Activated CD4-positive, alpha-beta T cell treated with anti-CD3 and anti-CD28 coated beads, Interleukin-2, amount 50 U/mL, for 48 hours (primary cell): ENCODE data around the gene SLC24A5.
A peak's percentile ranks its signal among the peaks of the same experiment; 100 is the strongest.

Source experiments
- DNase-seq, 2 experiments: peaks; one replicate each; pipeline ENCODE4 v3.0.0-alpha.2; 2020

Gene SLC24A5

DNA sequence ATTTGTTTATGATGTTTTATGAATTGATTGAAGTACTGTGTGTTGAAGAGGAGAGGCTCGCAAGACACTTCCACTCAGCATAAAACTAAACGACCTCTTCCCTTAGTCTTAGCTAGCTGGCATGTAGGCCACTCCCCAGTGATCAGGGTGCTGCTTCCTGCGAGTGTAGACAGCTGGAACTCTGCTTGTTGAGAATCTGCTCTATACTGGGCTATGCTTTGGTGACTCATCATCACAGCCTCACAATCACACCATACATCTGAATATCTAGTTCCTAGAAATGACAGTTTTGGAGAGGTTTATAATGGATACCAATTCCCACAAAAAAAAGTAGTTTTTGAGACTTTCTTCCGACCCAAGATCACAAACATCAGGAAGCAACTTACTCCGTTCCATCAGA is 1.5 kb upstream of the SLC24A5 start:
- DNase-seq = no peak

DNA sequence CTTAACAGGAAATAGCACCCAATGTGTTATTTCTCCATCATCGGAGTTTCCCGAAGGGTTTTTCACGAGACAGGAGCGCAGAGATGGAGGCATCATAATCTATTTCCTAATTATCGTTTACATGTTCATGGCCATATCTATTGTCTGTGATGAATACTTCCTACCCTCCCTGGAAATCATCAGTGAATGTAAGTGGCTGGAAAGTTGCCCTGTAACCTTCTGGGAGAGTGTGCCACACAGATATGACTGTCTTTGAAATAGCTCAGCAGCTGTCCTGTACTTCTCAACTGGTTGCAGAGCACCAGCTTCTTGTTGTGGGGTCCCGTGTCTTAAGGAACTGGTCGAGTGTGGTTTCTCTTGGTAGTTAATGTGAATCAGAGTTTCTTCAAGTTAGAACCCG is 1.1 kb downstream of the SLC24A5 start:
- no peak for DNase-seq

DNA sequence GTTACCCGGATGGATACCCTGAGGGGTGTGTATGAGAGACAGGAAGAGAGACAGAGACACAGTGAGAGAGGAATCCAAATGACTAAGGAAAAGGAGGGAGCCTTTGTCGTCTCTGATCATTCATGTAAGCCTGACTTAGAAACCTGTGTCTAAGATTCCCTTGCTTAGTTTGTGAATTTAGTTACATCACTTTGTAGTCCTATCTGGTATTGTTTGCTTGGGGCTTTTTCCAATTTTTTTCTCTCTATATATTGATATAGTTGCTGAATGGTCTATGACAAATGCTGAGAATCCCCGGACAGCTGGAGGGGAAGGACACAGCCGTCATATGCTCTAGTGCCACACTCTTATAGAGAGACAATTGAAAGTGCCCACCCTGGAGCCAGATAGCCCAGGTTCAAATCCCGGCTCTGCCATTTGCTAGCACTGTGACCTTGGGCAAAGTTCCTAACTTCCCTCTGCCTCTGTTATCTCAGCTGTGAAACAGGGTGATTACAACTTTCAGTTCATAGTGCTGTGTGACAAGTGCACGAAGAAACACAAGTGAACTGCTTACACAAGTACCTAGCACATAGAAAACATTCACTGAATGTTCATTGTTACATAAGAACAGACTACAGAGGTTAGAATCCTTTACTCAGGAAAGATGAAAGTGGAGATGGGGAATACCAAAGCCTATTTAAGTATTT is 6.0 kb downstream of the SLC24A5 start:
- DNase-seq = no peak

DNA sequence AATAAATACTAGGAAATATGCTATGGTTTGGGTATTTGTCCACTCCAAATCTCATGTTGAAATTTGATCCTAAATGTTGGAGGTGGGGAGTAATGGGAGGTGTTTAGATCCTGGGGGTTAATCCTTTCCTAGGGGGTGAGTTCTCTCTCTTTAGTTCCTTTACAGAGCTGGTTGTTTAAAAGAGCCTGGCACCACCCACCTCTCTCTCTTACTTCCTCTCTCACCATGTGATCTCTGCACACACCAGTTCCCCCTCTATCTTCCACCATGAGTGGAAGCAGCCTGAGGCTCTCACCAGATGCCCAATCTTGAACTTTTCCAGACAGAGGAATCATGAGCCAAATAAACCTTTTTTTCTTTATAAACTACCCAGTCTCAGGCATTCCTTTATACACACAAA is 10.5 kb downstream of the SLC24A5 start:
- DNase-seq = no peak

DNA sequence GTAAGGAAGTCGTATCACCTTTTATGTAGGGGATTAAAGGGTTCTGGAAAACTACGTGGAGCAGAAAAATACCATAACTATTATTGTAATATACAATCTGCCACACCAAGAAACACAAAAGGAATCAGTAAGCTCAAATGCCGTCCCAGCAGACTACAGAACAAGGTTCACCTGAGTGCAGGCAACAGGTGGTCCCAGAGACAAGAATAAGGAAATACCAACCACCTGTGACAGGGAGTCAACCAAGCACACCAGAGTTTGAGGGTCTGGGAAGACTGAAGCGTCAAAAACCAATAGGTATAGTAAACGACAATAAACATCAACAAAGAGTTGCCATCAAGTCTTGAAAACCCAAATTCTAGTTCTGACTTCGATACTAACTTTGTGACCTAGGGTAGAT is 12.1 kb downstream of the SLC24A5 start:
- DNase-seq = no peak

DNA sequence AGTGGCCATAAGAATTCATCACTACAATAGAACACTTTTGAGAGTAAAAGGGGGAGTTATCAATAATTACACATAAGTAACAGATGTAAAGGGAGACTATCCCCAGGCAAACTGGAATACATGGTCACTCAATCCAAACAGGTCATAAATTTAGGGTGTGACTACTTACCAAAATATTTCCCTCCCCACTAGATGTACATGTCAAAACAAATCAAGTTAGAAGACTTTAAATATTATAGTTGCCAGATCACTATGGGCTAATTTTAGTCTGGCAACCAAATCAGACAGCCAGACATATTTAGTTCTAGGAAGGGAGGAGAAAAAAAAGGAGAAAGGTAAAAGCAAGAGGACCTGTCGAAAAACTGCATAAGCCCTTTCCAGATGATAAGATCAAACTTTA is 23.1 kb downstream of the SLC24A5 start:
- DNase-seq = no peak

DNA sequence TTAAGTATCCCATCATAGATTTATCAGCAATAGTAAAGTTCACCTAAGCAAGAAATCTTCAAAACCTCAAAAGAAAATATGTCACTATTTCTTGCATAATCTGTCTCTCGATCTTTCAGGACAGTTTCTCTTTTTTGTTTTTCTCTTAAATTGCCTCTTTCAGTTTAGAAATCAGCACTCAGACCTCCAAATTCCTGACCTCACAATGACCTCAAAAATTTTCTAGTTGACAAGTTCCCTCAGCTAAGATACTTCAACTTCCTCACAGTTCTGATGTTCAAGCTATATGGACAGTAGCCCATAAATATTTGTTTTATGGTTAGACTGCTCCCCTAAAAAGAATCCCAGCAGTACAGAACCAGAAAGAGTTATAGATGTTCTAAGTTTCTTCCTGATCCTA is 24.1 kb downstream of the SLC24A5 start:
- DNase-seq = no peak

DNA sequence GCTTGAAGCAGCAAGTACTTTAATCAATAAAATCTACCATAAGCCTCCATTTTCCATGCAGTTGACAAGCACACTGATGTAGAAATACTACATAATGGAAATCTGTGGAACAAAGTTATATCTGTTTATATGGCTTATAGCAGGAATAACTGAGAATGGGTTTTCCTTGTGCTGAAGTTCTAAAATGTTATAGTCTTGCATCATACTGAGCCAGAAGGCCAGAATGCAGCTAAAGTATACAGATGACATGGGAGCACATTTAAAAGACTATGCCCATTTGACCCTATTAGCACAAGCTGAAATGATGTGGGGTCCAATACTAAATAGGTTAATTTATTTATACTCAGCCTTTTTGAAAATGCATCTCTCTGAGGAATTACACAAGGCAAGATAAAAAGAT is 25.1 kb downstream of the SLC24A5 start:
- no peak for DNase-seq

DNA sequence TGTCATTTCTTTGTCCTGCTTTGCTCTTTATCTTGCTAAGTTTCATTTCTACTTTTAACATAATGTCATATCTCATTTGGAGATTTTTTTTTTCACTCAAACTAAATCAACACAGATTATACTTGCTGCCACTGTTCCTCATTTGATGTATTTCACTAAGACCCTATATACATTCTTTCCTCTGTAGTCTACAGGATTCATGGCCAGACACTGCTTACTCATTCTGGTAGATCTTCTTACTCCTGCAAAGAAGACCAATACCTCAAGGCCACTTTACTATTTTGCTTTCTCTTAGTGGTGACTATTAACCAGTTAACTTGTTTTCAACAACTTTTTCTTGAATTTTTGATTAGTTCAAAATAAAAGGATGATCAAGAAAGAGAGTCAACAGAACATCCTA is 26.6 kb downstream of the SLC24A5 start:
- no peak for DNase-seq

DNA sequence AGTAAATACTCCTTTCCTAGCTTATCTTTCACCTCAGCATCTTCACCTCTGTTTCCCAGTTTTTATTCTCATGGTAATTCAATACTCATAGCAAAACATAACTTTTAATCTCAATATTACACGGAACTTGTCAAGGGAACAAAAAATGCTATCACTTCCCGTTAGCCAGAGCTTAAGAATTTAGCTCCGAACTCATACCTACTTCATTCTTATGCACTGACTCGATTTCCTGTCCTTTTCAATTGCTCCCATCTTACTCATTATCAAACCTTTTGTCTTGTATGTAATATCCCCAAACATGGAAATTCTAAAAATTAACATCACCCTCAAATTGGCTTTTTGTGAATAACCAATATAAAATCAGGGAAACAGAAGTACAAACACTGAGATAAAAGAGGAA is 29.1 kb downstream of the SLC24A5 start:
- DNase-seq = no peak

DNA sequence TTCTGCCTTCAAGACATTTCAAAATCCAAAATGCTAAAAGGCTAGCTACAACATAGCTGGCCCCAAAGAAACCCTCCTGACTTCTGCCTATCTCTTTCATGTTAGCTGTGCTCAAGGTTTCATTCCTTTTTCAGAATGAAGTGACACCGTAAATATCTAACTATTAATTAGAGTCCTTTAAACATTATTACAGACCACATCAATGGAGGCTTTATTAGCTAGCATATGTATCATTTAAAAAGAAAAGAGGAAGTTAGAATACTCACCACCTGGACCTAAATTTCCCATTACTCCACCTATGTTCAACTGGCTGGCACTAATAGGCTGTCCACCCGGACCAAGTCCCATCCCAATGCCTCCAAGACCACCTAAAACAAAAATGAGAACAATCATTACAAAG is 32.7 kb downstream of the SLC24A5 start:
- no peak for DNase-seq

DNA sequence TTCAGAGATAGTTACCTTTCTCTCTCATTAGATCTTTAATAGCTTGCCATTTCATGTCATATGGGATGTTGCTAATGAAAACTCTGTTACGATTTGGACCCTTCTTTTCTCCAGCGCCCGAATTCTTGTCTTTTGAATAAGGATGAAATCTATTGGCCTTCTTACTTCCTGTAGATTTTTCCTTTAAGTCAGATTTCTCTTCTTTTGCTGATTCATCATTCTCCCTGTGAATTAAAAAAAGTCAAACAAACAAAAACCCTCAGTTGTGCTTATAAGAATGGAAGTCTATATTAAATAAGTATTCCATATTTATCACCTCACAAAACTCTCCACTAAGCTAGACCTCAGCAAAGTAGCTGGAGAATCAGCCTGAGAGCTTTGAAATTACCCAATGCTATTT is 47.8 kb downstream of the SLC24A5 start:
- no peak for DNase-seq

DNA sequence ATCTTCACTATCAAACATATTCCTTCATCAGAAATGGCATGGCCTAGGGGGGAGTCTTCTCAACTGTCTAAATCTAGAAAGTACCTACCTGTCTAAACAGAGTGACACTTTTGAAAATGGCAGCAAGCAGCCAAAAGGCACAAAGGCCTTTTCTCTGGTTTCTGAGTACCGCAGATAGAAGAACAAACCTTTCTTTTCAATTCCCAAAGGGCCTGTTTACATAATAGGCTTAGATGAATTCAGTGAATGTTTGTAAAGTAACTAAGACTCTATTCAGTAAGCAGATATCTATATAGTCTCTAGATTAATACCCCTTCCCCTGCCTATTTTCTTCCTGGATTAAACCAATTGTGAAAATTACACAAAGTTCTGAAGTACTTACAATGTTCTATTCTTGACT is 50.2 kb downstream of the SLC24A5 start:
- DNase-seq = no peak

DNA sequence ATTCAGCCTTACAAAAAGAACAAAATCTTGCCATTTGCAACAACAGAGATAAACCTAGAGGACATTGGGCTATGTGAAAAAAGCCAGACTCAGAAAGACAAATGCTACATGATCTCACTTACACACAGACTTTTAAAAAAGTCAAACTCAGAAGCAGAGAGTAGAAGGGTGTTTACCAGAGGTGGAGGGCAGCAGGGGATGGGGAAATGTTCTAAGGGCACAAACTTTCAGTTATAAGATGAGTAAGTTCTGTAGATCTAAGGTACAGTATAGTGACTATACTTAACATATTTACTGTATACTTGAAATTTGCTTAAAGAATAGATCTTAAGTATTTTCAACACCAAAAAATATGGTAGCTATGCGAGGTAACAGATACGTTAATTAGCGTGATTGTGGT is 54.3 kb downstream of the SLC24A5 start:
- DNase-seq = no peak

DNA sequence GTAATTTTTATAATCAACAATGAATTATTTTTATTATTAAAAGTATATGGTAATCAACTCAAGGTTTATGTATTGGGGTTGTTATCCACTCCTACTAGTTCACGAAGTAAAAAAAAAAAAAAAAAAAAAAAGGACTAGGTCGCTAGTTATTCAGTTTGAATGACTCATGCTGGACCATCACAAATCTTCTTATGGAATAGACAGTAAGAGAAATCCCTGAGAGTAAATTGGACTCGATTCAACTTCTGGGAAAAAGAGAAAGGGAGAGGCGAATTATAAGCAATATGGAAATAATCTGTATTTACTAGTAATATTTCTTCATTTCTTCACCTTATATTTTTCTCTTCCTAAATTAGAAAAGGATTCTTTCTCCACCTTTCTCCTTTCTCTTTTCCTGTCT is 55.3 kb downstream of the SLC24A5 start:
- DNase-seq = no peak

DNA sequence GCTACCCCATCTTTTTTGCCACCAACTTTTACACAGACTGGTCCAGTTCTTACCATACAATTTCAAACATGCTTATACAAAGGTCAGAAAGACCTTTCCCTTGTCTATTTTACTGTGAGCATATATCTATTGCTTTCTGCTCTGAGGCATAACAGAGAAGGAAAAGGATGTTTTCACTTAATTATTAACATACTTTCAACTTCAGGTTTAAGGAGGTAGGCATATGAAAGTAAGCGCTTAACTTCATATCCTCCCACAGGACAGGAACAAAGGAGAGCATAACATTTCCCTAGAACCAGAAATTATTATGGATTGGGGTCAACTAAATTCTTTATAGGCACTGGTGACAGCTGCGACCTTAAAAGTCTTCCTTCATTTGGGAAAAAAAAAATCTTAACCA is 56.2 kb downstream of the SLC24A5 start:
- no peak for DNase-seq

DNA sequence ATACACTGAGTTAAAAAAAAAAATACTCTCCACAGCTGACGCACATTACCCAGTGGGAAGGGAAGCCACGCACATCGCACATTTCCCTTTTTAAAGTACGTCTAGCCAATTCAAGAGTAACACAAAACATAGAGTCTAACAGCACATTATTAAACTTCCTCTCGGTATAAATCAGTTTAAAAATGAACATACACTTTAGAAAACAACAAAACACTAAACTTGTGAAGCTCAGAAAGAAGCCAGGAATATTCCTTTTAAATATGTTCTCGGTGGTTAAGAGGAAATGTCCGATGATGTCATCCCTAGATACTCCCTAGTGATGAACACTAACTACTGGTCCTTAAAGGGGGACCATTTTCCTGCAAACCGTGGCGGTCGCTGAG is 56.6 kb downstream of the SLC24A5 start:
- DNase-seq = peak in 1 of 2 experiments; percentile 4

DNA sequence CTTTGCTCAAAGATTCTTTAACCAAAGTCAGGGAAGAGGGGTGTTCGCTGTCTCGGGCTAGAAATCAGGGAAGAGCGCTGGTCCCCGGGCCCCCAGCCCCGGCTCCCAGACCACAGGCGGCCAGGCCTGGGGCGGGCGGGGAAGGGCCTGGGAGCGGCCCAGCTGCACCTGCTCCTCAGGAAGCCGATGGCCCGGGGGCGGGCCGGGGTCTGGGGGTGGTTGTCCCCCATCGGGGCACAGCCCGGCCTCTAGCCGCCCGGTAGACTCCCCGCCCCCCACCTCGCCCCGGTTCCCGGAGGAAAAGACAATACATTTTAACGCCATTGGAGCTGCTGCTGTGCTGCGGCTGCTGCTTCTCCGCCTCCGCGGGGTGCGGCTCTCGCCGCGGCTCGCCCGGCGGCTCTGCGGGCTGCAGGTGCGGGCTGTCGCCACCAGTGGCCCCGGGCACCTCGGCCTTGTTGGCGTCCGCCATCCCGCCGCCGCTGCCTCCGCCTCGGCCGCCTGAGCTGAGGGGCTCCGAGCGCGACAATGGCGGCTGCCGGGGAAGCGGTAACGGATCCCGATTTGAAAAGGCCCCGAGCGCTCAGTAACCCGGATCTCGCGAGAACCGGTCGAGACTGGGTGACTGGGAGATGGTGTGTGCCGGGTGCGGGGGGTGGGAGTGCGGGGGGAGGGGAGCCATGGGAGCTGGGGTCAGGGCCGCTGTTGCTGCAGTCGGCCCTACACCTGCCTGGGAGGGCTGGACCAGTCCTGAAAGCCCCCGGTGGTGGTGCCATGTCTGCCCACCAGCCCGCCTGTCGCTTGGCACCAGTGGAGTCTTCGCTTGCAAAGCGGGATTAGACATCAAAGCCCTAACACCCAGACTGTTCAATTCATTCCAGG is 57.2 kb downstream of the SLC24A5 start, which contains the start of gene MYEF2:
Gene MYEF2 (minus strand): TSS at position 530 of the 882 bp plus-strand sequence. CDS start 58 bp downstream, at position 472.
- peak; percentile 73 for DNase-seq

DNA sequence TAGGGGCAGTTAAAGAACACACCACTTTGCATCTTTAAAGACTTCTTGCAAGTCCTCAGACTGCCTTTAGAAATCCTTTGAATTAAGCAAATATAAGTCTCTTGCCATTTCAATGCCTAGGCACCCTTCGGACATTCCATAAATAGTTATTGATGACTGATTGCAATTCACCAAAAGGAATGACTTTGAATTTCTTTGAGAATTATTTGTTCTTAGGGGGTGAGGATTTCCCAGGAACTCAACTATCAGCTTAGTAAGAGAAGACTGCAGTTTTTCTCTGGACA is 57.8 kb downstream of the SLC24A5 start:
- DNase-seq = no peak

DNA sequence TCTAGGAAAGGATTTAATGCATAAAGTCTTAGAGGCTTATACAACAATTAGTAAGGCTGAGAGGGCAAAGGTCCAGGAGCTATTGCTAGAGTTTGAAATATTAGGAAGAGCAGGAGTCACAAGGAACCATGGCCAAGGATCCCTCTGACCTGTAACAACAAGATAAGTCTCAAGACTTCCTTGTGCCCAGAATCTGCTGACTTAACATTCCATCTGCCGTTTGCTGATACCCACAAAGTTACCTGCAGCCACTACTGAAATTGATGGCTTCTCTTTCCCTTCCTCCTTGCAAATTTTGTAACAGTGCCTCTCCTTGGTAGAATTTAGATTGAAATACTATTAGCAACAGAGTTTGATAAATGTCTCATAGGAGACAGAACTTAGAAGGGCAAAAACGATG is 62.0 kb downstream of the SLC24A5 start:
- DNase-seq = no peak

DNA sequence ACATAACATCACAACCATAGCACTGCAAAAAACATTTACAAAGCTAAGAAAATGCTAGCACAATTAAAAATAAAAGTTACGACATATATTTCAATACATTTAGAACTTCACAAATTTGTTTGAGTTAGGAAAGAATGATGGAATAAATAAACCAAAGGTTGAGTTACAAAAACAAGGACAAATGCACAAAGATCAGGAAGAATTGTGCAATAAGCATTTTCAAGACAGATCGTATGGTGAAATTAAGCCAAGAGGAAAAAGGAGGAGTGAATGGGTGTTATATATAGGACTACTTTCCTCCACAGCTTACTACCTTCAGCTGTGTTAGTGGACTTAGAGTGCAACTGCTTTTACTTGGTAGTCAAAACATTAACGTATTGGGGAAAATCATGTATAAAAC is 64.7 kb downstream of the SLC24A5 start:
- DNase-seq = no peak

DNA sequence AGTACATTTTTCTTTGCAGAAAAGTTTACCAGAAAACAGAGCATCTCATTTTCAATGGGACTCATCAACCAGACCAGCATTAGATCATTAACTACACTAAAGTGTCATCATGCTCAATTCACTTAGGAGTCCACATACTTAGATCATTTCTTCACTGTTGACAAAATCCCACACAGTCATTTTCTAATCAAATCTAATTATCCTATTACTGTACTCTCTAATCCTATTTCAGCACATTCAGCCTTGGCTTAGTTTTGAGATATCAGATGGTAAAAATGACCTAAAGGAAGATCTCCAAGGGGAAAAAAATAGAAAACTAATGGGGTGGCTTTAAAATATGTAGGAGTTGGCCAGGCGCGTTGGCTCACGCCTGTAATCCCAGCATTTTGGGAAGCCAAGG is 65.5 kb downstream of the SLC24A5 start:
- no peak for DNase-seq

DNA sequence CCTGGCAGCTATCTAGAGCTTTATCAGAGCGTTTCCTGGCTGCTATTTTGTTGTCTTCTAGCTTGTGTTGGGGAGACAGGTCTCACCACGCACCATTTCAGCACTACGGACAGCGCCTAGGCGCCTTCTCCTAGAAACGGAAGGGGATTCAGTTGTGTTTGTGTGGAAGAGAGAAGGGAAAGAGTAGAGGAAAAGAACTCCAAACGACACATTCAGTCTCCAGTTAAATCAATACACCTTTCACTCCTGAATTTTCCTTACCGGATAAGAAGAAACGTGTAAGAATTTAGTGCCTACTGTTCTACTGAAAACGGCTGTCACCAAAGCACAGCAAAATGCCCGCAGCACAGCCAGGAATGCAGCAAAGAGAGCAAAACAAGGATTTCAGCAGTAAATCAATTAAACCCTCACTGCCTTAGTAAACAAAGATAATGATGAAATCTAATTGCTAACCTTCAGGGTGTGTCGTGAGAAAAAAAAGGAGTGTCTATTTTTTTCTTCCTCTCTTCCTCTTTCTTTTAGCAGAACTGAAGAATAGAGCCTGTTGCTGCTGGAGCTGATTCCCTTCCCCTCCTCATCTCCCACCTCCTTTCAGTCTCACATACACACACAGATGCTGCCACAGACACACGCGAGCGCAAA is 70.3 kb downstream of the SLC24A5 start:
- DNase-seq = peak; percentile 39 to 48

DNA sequence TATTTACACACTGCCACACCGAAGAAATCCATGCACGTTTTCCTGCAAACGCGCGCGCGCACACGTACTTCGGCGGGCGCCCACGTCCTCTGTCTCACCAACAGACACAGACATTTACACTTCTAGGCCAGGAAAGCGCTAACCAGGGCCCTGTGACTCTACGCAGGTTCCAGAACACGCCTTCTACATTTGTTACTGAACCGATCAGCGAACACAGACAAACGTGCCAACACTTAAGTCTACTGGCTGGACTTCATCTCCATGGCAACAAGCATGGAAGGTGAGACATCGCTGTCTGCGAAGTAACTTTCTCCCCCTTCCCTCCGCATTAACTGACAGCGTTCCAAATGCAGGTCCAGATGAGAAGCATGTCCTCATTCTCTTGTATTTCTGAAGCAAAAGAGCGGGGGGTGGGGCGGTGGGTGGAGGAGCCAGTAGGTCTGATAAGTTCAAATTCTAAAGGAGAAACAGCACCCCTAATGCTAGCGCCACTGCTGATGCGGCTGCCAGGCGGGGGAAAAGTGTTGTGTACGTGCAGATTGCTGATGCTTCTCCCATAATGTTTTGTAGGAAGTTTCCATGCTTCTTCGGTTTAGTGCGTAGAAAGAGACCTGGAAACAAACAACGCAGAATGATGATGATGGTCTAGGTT is 70.9 kb downstream of the SLC24A5 start, which contains the start of gene CTXN2:
Gene CTXN2 (plus strand): TSS at position 92 of the 652 bp plus-strand sequence. CDS start 9,636 bp downstream, outside the sequence.
- DNase-seq = no peak
